ENCODE results near the gene PTPRR. TPM values are rescaled to one million over a fixed set of nuclear protein-coding genes. Genes with fewer than 3 reads are reported as not detected.

PTPRR gene
- total and polyA plus RNA-seq, 9 donors = 0.15 to 1.5 (median 0.32) TPM; not detected in 1

DNA sequence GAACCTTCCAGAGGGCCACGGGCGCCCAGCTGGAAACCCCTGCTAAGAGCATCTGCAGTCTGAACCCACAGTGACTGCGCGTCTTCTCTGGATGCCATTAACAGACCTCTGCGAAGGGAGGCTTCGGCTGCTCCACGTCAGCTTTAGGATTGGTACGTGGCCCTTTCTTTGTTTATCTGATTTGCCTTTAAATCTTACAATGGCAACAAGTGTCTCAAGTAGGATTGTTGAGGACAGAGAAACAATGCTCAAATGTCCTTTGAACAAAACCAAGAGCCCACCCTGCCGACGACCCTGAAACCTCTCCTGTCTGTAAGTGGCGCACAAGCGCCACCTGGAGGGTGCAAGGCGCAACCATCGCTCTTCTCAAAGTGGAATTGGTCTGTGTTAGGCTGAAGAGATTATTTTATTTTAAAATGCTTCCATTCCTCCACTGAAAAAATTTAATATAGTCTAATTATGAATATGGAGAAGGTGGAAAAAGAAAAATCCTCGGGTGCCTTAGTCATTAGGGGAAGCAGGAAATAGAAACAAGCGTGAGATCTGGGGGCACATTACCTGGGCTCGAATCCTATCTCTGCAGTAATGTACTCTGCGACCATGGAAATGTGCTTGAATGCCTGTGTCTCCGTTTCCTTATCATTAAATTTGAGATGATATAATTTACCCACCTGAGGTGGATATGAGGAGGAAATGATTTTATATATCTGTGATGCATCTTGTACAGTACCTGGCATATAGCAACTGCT, 200.7 kb downstream of the PTPRR start:
- H3K4me3 ChIP-seq = no peak overlapping the region
- intact Hi-C loops (cut with DNase I) = loop anchor here in 1 of 4 donors (10.0 kb wide), 1 partner anchor 125 kb away; no protein-coding TSS in a partner anchor
- 32 to 37% (median 34%) methylated on average over 19 of the region's 19 CpGs for WGBS, 3 donors
- H3K9me3 ChIP-seq = no peaks in the 10 kb centered on the region
- H3K27ac ChIP-seq = no peak overlapping the region
- no peaks in the 10 kb centered on the region for H3K27me3 ChIP-seq
- TF ChIP-seq, protein P1, sequence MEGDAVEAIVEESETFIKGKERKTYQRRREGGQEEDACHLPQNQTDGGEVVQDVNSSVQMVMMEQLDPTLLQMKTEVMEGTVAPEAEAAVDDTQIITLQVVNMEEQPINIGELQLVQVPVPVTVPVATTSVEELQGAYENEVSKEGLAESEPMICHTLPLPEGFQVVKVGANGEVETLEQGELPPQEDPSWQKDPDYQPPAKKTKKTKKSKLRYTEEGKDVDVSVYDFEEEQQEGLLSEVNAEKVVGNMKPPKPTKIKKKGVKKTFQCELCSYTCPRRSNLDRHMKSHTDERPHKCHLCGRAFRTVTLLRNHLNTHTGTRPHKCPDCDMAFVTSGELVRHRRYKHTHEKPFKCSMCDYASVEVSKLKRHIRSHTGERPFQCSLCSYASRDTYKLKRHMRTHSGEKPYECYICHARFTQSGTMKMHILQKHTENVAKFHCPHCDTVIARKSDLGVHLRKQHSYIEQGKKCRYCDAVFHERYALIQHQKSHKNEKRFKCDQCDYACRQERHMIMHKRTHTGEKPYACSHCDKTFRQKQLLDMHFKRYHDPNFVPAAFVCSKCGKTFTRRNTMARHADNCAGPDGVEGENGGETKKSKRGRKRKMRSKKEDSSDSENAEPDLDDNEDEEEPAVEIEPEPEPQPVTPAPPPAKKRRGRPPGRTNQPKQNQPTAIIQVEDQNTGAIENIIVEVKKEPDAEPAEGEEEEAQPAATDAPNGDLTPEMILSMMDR (IDR thresholded peaks at IDR 0.05) = peak in 2 of 3 donors; percentile 30 to 45
- TF ChIP-seq POLR2A (IDR thresholded peaks at IDR 0.05) = no peak
- no peak for TF ChIP-seq EP300 (IDR thresholded peaks at IDR 0.05)
- peak in 1 of 5 donors; percentile 20 for DNase-seq
- no peaks in the 10 kb centered on the region for H3K4me1 ChIP-seq (ENCODE audit: insufficient read depth)
- H3K36me3 ChIP-seq = no peaks in the 10 kb centered on the region

GRCh38 chr12:70719071-70719470, 201.5 kb downstream of the PTPRR start:
- no peak for DNase-seq
- H3K9me3 ChIP-seq = no peaks in the 10 kb centered on the region
- TF ChIP-seq, protein P1 (IDR thresholded peaks at IDR 0.05) = no peak
- no peak for TF ChIP-seq EP300 (IDR thresholded peaks at IDR 0.05)
- TF ChIP-seq POLR2A (IDR thresholded peaks at IDR 0.05) = no peak
- no peaks in the 10 kb centered on the region for H3K4me1 ChIP-seq (ENCODE audit: insufficient read depth)
- H3K36me3 ChIP-seq = no peaks in the 10 kb centered on the region
- no peaks in the 10 kb centered on the region for H3K27me3 ChIP-seq
- no peak overlapping the region for H3K4me3 ChIP-seq
- intact Hi-C loops (cut with DNase I) = no loop called here
- no peak overlapping the region for H3K27ac ChIP-seq
- 85 to 86% (median 86%) methylated on average over 12 of the region's 12 CpGs for WGBS, 3 donors

- Histone ChIP-seq H3K36me3 (no peaks in the 10 kb centered on the region), H3K4me1 (ENCODE audit: insufficient read depth) (no peaks in the 10 kb centered on the region), H3K9me3 (no peaks in the 10 kb centered on the region), H3K27ac (no peak overlapping the region), H3K27me3 (no peaks in the 10 kb centered on the region), H3K4me3 (no peak overlapping the region)
- no peak for DNase-seq
- intact Hi-C loops (cut with DNase I) = no loop called here
- WGBS, 3 donors = 53 to 64% (median 63%) methylated on average over 3 of the region's 3 CpGs
- TF ChIP-seq POLR2A (IDR thresholded peaks at IDR 0.05) = no peak
- no peak for TF ChIP-seq EP300 (IDR thresholded peaks at IDR 0.05)
- TF ChIP-seq, protein P1 (IDR thresholded peaks at IDR 0.05) = no peak
These were observed 208.7 kb downstream of the PTPRR start for GRCh38 chr12:70711831-70712230.

GRCh38 chr12:70709022-70709421, 211.5 kb downstream of the PTPRR start:
- intact Hi-C loops (cut with DNase I) = no loop called here
- no peaks in the 10 kb centered on the region for H3K27me3 ChIP-seq
- H3K4me3 ChIP-seq = no peak overlapping the region
- H3K4me1 ChIP-seq (ENCODE audit: insufficient read depth) = no peaks in the 10 kb centered on the region
- WGBS, 3 donors = 73 to 82% (median 82%) methylated on average over 2 of the region's 2 CpGs
- no peak overlapping the region for H3K27ac ChIP-seq
- no peak for DNase-seq
- no peak for TF ChIP-seq POLR2A (IDR thresholded peaks at IDR 0.05)
- TF ChIP-seq, protein P1 (IDR thresholded peaks at IDR 0.05) = no peak
- no peak for TF ChIP-seq EP300 (IDR thresholded peaks at IDR 0.05)
- H3K36me3 ChIP-seq = no peaks in the 10 kb centered on the region
- no peaks in the 10 kb centered on the region for H3K9me3 ChIP-seq

Measured in ovary (tissue), 9 donors.